Loucy (cell line): ENCODE results near the gene ZRANB1.

Source experiments
- H2AFZ ChIP-seq: fragments of 200-600 bp; sonication (generic); 2 replicates; pipeline ENCODE4 v1.6.0; 2016; ENCODE audit warnings: antibody characterized with exemption, mild to moderate bottlenecking, low read length, moderate library complexity
- H3F3A ChIP-seq: fragments of 200-600 bp; 2 replicates; pipeline ENCODE4 v1.6.0; 2016; ENCODE audit warnings: antibody characterized with exemption, low read depth, mild to moderate bottlenecking
- H3K27me3 ChIP-seq: fragments of 200-600 bp; sonication (generic); 2 replicates; pipeline ENCODE4 v1.6.1; 2014; ENCODE audit warnings: low read length, mild to moderate bottlenecking; ENCODE audit not compliant: insufficient read depth, poor library complexity, severe bottlenecking
- H3K36me3 ChIP-seq: fragments of 200-600 bp; sonication (generic); 2 replicates; pipeline ENCODE4 v1.6.1; 2016; ENCODE audit warnings: low read length; ENCODE audit not compliant: insufficient read depth
- H3K4me1 ChIP-seq: fragments of 200-600 bp; sonication (generic); 2 replicates; pipeline ENCODE4 v1.5.1; 2014; ENCODE audit warnings: low read length, mild to moderate bottlenecking; ENCODE audit not compliant: insufficient read depth, poor library complexity, severe bottlenecking
- H3K4me2 ChIP-seq: fragments of 200-600 bp; sonication (generic); 2 replicates; pipeline ENCODE4 v1.6.0; 2014; ENCODE audit warnings: antibody characterized with exemption, low read length, low read depth, mild to moderate bottlenecking; ENCODE audit not compliant: poor library complexity, severe bottlenecking
- H3K4me3 ChIP-seq: fragments of 200-600 bp; sonication (generic); 2 replicates; pipeline ENCODE4 v1.5.1; 2014; ENCODE audit warnings: low read length, mild to moderate bottlenecking, mixed read lengths; ENCODE audit not compliant: poor library complexity, severe bottlenecking
- H3K79me2 ChIP-seq: fragments of 200-600 bp; sonication (generic); 2 replicates; pipeline ENCODE4 v1.6.1; 2014; ENCODE audit warnings: low read length; ENCODE audit not compliant: insufficient read depth
- H3K9ac ChIP-seq: fragments of 200-600 bp; sonication (generic); 2 replicates; pipeline ENCODE4 v1.6.0; 2014; ENCODE audit warnings: mild to moderate bottlenecking, low read depth, low read length, moderate library complexity; ENCODE audit not compliant: poor library complexity, severe bottlenecking
- H3K9me2 ChIP-seq: fragments of 200-600 bp; sonication (generic); replicated peaks from 2 replicates; pipeline ENCODE4 v1.6.1; 2016; ENCODE audit warnings: low read depth, low read length, mixed read lengths
- H3K9me3 ChIP-seq: fragments of 200-600 bp; sonication (generic); 2 replicates; pipeline ENCODE4 v1.6.1; 2014; ENCODE audit warnings: mild to moderate bottlenecking, antibody characterized with exemption, low read length, low read depth; ENCODE audit not compliant: insufficient read depth
- H4K20me1 ChIP-seq: fragments of 200-600 bp; sonication (generic); 2 replicates; pipeline ENCODE4 v1.6.0; 2014; ENCODE audit warnings: antibody characterized with exemption, low read length, mild to moderate bottlenecking; ENCODE audit not compliant: insufficient read depth, poor library complexity, severe bottlenecking
- CTCF ChIP-seq: fragments of 200-600 bp; sonication (generic); conservative IDR thresholded peaks from 2 replicates; pipeline ENCODE4 v1.5.1; 2014; ENCODE audit warnings: mild to moderate bottlenecking, antibody characterized with exemption, low read length
- EZH2phosphoT487 ChIP-seq: fragments of 200-600 bp; IDR thresholded peaks from 2 replicates; pipeline ENCODE4 v1.6.1; 2018; ENCODE audit warnings: antibody characterized with exemption, mild to moderate bottlenecking, moderate library complexity, borderline replicate concordance

The ZRANB1 gene

GRCh38 chr10:125029584-125030242 is 87.8 kb downstream of the ZRANB1 start:
- TF ChIP-seq CTCF, result no peak
- Histone ChIP-seq H2AFZ (no peak overlapping the region), H3F3A (no peaks in the 10 kb centered on the region), H3K79me2 (no peaks in the 10 kb centered on the region), H4K20me1 (no peaks in the 10 kb centered on the region), H3K27me3 (no peaks in the 10 kb centered on the region), H3K9me3 (no peaks in the 10 kb centered on the region), H3K4me3 (no peak overlapping the region), H3K9ac (no peak overlapping the region), H3K4me2 (no peak overlapping the region), H3K4me1 (no peaks in the 10 kb centered on the region), H3K36me3 (no peaks in the 10 kb centered on the region), H3K9me2 (no peaks in the 10 kb centered on the region)

DNA sequence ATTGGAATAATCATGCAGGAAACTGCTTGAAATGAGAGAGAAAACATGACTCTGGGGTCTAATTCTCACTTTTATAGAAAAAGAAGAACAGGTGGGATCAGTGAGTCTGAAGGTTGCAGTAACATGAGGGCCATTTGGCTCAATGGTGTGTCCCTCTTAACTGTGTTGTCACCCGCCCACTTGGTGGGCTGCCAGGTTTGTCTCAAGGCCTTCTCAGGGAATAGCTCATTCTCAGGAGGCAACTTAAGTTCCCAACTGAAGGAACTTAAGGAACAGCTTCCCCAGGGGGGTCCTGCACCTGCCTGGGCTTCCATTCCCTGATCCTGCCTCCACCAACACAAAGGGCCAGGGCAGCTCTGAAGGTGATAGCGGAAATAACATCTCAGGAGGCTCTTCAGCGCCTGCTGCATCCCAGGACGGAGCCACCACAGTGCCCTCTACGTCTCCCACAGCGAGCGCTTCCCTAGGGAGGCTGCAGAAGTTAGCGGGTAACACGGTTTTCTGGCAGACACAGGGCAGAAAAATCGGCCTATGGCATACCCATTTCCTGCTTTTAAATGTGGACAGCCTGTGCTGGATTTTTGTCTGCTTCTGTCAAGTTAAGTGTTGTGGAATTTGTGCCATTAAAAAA is 88.8 kb downstream of the ZRANB1 start:
- Histone ChIP-seq H3K4me2 (no peak overlapping the region), H3K27me3 (no peaks in the 10 kb centered on the region), H3K9ac (no peak overlapping the region), H4K20me1 (no peaks in the 10 kb centered on the region), H3K9me3 (no peaks in the 10 kb centered on the region), H3K36me3 (no peaks in the 10 kb centered on the region), H3F3A (no peaks in the 10 kb centered on the region), H3K9me2 (no peaks in the 10 kb centered on the region), H3K4me1 (no peaks in the 10 kb centered on the region), H2AFZ (no peak overlapping the region), H3K79me2 (no peaks in the 10 kb centered on the region), H3K4me3 (no peak overlapping the region)
- TF ChIP-seq EZH2phosphoT487 (no peak), CTCF (no peak)

GRCh38 chr10:125032474-125033020 is 90.6 kb downstream of the ZRANB1 start:
- Histone ChIP-seq H3K36me3 (no peaks in the 10 kb centered on the region), H3F3A (no peaks in the 10 kb centered on the region), H4K20me1 (no peaks in the 10 kb centered on the region), H3K4me3 (no peak overlapping the region), H3K4me2 (no peak overlapping the region), H3K79me2 (no peaks in the 10 kb centered on the region), H3K27me3 (no peaks in the 10 kb centered on the region), H3K4me1 (no peaks in the 10 kb centered on the region), H3K9me3 (no peaks in the 10 kb centered on the region), H2AFZ (no peak overlapping the region), H3K9ac (no peak overlapping the region), H3K9me2 (no peaks in the 10 kb centered on the region)
- TF ChIP-seq EZH2phosphoT487 (no peak), CTCF (no peak)
